Gastroesophageal sphincter (tissue), 4 donors: ENCODE measurements around the gene GRHL3. TPM values are rescaled to one million over a fixed set of nuclear protein-coding genes. Genes with fewer than 3 reads are reported as not detected.

Source experiments
- ATAC-seq: fragments of 150-250 bp; one replicate; pipeline ENCODE4 v1.9.1; 2016; ENCODE audit warnings: mild to moderate bottlenecking, moderate library complexity
- H3K27ac ChIP-seq, 4 donors: fragments of 200-600 bp; sonication (generic) in 3 of 4; 1 replicate in 3 of 4; 2 replicates in 1 of 4; pipeline ENCODE4 v1.5.1; 2016 to 2019
- H3K27me3 ChIP-seq: fragments of 200-600 bp; sonication (generic); one replicate; pipeline ENCODE4 v1.5.1; 2019
- H3K36me3 ChIP-seq, 2 donors: fragments of 200-600 bp; sonication (generic); one replicate each; pipeline ENCODE4 v1.5.1; 2019; ENCODE audit warnings: control low read depth in 1 of 2
- H3K4me1 ChIP-seq, 3 donors: fragments of 200-600 bp; sonication (generic); 1 replicate in 2 of 3; 2 replicates in 1 of 3; pipeline ENCODE4 v1.5.1; 2016 to 2019; ENCODE audit warnings: control low read depth in 2 of 3
- H3K4me3 ChIP-seq, 2 donors: fragments of 200-600 bp; sonication (generic); one replicate each; pipeline ENCODE4 v1.5.1; 2019; ENCODE audit warnings: mild to moderate bottlenecking in 1 of 2, moderate library complexity in 1 of 2
- H3K9me3 ChIP-seq, 3 donors: fragments of 200-600 bp; sonication (generic); one replicate each; pipeline ENCODE4 v1.5.1; 2017 to 2019; ENCODE audit warnings: control low read depth in 2 of 3
- EP300 ChIP-seq: sonication (generic); formaldehyde crosslinking; IDR thresholded peaks from one replicate; pipeline ENCODE4 v1.6.1; 2017; ENCODE audit warnings: antibody characterized with exemption, mild to moderate bottlenecking
- POLR2A ChIP-seq, 2 donors: fragments of 450-650 bp; IDR thresholded peaks; one replicate each; pipeline ENCODE4 v1.6.1; 2017; ENCODE audit warnings: antibody characterized with exemption in 2 of 2, mild to moderate bottlenecking in 2 of 2, moderate library complexity in 1 of 2
- POLR2AphosphoS5 ChIP-seq: sonication (generic); formaldehyde crosslinking; IDR thresholded peaks from one replicate; pipeline ENCODE4 v1.6.1; 2017; ENCODE audit warnings: antibody characterized with exemption
- WGBS, 2 donors: methylation state at CpG; one replicate each; pipeline ENCODE4 v1.1.5; 2018; ENCODE audit warnings: low coverage in 1 of 2; 5-methylcytosine and 5-hydroxymethylcytosine counted together
- total RNA-seq, 4 donors: library from RNA; depleted of rRNA; stranded (reverse); fragments of >200 nt; gene quantifications; one replicate each; pipeline ENCODE4 v1.1.0, GENCODE V29; 2016
- TF ChIP-seq, protein P1 (sequence below), 4 experiments: fragments of 200-600 bp in 2 of 4; fragments of 450-650 bp in 2 of 4; sonication (generic) in 1 of 4; IDR thresholded peaks; one replicate each; pipeline ENCODE4 v1.5.1; 2017 to 2019; ENCODE audit warnings: antibody characterized with exemption in 4 of 4, mild to moderate bottlenecking in 2 of 4, moderate library complexity in 2 of 4

Gene GRHL3
- total RNA-seq, 4 donors from 2014 or later = 0.13 to 4.9 (median 0.31) TPM; not detected in 1

DNA sequence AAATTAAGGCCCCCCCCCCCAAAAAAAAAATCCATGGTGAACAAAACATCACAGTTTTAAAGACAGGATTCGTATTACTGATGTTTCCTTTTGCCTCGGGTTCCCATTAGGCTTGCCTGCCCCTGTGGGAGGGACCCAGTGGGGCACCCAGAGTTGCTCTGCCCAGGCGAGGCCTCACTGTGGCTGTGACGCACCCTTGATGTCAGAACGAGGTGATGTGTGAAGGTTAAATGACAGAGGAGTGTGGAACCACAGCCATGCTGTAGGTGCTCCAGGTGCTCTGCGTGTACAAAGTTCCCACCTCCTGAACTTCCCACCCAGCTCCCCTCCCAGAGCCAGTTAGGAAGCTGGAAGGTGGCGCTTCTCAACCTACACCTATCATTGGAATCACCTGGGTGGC lies 37.9 kb downstream of the GRHL3 start:
- Histone ChIP-seq H3K36me3 (peaks cover 0 to 38% of the 10 kb centered on the region in 2 donors), H3K27ac (no peak overlapping the region), H3K9me3 (no peaks in the 10 kb centered on the region), H3K27me3 (no peaks in the 10 kb centered on the region), H3K4me1 (no peaks in the 10 kb centered on the region), H3K4me3 (no peak overlapping the region)
- no peak for ATAC-seq
- WGBS, 2 donors = 85 to 95% methylated on average over 4 to 6 of the region's 7 CpGs
- TF ChIP-seq EP300 = no peak
- TF ChIP-seq, protein P1, sequence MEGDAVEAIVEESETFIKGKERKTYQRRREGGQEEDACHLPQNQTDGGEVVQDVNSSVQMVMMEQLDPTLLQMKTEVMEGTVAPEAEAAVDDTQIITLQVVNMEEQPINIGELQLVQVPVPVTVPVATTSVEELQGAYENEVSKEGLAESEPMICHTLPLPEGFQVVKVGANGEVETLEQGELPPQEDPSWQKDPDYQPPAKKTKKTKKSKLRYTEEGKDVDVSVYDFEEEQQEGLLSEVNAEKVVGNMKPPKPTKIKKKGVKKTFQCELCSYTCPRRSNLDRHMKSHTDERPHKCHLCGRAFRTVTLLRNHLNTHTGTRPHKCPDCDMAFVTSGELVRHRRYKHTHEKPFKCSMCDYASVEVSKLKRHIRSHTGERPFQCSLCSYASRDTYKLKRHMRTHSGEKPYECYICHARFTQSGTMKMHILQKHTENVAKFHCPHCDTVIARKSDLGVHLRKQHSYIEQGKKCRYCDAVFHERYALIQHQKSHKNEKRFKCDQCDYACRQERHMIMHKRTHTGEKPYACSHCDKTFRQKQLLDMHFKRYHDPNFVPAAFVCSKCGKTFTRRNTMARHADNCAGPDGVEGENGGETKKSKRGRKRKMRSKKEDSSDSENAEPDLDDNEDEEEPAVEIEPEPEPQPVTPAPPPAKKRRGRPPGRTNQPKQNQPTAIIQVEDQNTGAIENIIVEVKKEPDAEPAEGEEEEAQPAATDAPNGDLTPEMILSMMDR (IDR thresholded peaks at IDR 0.05) = no peak
- TF ChIP-seq POLR2AphosphoS5 = no peak
- TF ChIP-seq POLR2A (IDR thresholded peaks at IDR 0.05) = no peak

DNA sequence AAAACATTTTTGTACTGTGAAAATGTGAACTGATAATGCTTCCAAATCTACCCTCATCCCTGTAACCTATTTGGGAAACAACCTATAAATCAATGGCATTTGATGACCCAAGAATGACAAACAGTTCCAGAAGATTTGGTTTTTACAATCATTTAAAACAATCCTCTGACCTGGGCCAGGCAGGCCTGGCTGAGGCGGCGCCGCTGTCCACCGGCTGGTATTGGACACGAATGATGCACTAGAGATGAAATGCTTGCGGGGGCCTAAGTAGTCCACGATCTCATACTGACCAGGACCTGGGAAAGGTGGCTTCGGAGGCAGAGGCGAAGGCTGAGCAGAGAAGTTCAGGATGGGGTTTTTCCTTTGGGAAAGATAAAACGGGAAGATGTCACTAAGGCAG lies 41.5 kb downstream of the GRHL3 start:
- TF ChIP-seq, protein P1 (IDR thresholded peaks at IDR 0.05) = no peak
- TF ChIP-seq EP300 (no peak), POLR2AphosphoS5 (no peak), POLR2A (IDR thresholded peaks at IDR 0.05) (no peak)
- H3K36me3 ChIP-seq = peaks cover 0 to 38% of the 10 kb centered on the region in 2 donors

DNA sequence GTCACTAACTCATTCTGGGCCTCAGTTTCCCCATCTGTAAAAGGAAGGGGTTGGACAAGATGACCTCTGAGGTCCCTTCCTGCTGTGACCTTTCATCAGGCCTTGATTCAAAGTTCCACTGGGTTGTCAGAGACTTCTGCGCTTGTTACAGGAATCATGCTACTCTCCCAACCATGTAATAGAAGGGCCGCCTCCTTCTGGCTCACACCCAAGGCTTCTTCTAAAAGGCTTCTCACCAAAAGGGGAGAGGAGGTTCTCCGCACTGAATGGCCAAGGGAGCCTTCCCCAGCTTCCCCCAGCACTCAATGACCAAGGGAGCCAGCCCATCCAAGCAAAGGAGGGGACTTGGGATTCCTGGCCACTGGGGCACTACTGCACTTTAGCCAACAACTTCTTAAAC lies 42.7 kb downstream of the GRHL3 start:
- TF ChIP-seq, protein P1 (IDR thresholded peaks at IDR 0.05) = no peak
- TF ChIP-seq EP300 (no peak), POLR2A (IDR thresholded peaks at IDR 0.05) (no peak), POLR2AphosphoS5 (no peak)

More for the DNA sequence above, 41.5 kb downstream of the GRHL3 start:
- no peaks in the 10 kb centered on the region for H3K27me3 ChIP-seq
- no peak overlapping the region for H3K27ac ChIP-seq
- no peak overlapping the region for H3K4me3 ChIP-seq
- H3K4me1 ChIP-seq = peaks cover 0 to 10% (median 0%) of the 10 kb centered on the region in 3 donors
- no peaks in the 10 kb centered on the region for H3K9me3 ChIP-seq
- 100% methylated on average over 4 of the region's 10 CpGs; no CpG with 5 or more reads in 1 of the 2 donors for WGBS, 2 donors
- ATAC-seq = no peak

DNA sequence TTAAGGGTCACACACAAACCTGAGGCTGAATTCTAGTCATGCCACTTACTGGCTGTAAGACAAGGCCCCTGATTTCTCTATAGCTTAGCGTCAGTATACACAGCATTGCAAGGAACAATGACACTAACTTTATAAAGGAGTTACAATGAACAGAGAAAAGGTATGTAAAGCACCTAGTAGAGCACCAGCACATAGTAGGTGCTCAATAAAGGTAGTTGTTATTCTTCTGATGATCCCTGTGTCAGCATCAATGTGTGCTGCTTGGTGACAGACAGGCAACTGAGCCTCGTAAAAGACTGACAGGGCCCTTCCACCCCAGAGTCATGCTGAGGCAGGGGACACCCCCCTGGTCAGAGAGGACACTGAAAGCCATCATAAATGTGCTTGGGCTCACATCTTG lies 43.2 kb downstream of the GRHL3 start:
- H3K27ac ChIP-seq = peak overlapping the region in 2 of 4 donors; percentile 8 to 9
- WGBS, 2 donors = 92 to 100% methylated on average over 1 to 2 of the region's 2 CpGs
- TF ChIP-seq, protein P1 (IDR thresholded peaks at IDR 0.05) = no peak
- TF ChIP-seq POLR2AphosphoS5 = no peak
- no peak for TF ChIP-seq EP300
- TF ChIP-seq POLR2A (IDR thresholded peaks at IDR 0.05) = no peak

More for the DNA sequence above, 42.7 kb downstream of the GRHL3 start:
- Histone ChIP-seq H3K27ac (no peak overlapping the region), H3K9me3 (no peaks in the 10 kb centered on the region), H3K4me1 (peaks cover 0 to 10% (median 0%) of the 10 kb centered on the region in 3 donors), H3K36me3 (peaks cover 0 to 40% of the 10 kb centered on the region in 2 donors), H3K27me3 (no peaks in the 10 kb centered on the region), H3K4me3 (no peak overlapping the region)
- WGBS, 2 donors = 100% methylated on average over 1 of the region's 3 CpGs; no CpG with 5 or more reads in 1 of the 2 donors
- no peak for ATAC-seq

DNA sequence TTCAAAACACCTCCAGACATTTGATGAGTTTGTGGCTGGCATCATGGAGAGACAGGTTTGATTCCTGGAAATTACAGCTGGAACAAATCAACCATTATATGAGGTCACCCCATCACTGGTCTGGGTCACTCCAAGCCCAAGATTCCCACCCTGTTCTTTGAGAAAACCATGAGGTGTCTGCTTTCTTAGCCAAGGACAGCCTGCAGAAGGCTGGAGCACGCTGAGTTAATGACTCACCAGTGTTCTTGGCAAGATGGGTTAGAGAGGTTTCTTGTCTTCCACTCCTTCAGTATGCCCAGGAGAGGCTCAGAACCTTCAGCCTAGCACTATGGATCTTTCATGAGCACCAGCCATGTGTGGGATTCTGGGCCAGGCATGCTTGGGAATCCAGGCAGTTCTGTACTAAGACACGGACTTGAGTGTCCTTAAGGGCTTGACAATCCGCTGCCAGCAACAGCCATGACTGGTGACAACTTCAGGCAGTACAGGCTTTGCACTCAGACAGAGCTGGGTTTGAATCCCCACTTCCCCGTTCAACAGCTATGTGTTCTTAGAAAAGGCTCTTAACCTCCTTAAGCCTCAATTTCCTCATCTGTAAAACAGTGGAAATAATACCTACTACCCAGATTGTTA lies 43.9 kb downstream of the GRHL3 start:
- no peak overlapping the region for H3K4me3 ChIP-seq
- ATAC-seq = peak; percentile 77
- WGBS, 2 donors = 86% methylated on average over 3 of the region's 4 CpGs; no CpG with 5 or more reads in 1 of the 2 donors
- peaks cover 0 to 41% of the 10 kb centered on the region in 2 donors for H3K36me3 ChIP-seq
- H3K27me3 ChIP-seq = no peaks in the 10 kb centered on the region
- TF ChIP-seq POLR2A (IDR thresholded peaks at IDR 0.05) = no peak
- TF ChIP-seq POLR2AphosphoS5 = peak; percentile 40
- TF ChIP-seq, protein P1 (IDR thresholded peaks at IDR 0.05) = no peak
- H3K9me3 ChIP-seq = no peaks in the 10 kb centered on the region
- H3K27ac ChIP-seq = peak overlapping the region in 2 of 4 donors; percentile 9 to 56
- peaks cover 0 to 10% (median 0%) of the 10 kb centered on the region in 3 donors for H3K4me1 ChIP-seq

More for the DNA sequence above, 43.2 kb downstream of the GRHL3 start:
- Histone ChIP-seq H3K4me3 (no peak overlapping the region), H3K27me3 (no peaks in the 10 kb centered on the region), H3K36me3 (peaks cover 0 to 41% of the 10 kb centered on the region in 2 donors), H3K9me3 (no peaks in the 10 kb centered on the region), H3K4me1 (peaks cover 0 to 10% (median 0%) of the 10 kb centered on the region in 3 donors)
- ATAC-seq = no peak
